Right lobe of liver (tissue), 4 donors: ENCODE measurements around the gene MCC.

Experiments used
- CTCF ChIP-seq, 4 donors: fragments of 200-600 bp in 3 of 4; fragments of 450-650 bp in 1 of 4; IDR thresholded peaks; one replicate each; pipeline versions ENCODE4 v1.5.1 to v1.8.0; 2016 to 2022; ENCODE audit warnings: antibody characterized with exemption in 4 of 4, mild to moderate bottlenecking in 2 of 4
- POLR2A ChIP-seq: fragments of 450-650 bp; IDR thresholded peaks from one replicate; pipeline ENCODE4 v1.6.1; 2017; ENCODE audit warnings: antibody characterized with exemption, mild to moderate bottlenecking
- donor health status: DM: no; HTN: no; CAD: no.
- donor health status: DM: no; HTN: no; CAD: no.
- donor health status: DM: no; HTN: yes; CAD: no.

- TF ChIP-seq CTCF (IDR thresholded peaks at IDR 0.05) (no peak), POLR2A (no peak)
These were observed 154.8 kb downstream of the MCC start for GRCh38 chr5:113333411-113333810.
